ENCODE data around the gene VEPH1. TPM values are rescaled to one million over a fixed set of nuclear protein-coding genes. Genes with fewer than 3 reads are reported as not detected.
A peak's percentile ranks its signal among the peaks of the same experiment; 100 is the strongest.

The VEPH1 gene
- total RNA-seq, 1 donor from 2014 or later, result 68.7 TPM

- DNase-seq (ENCODE audit: extremely low read depth, low read depth, low spot score), result no peak
These were observed 22.8 kb upstream of the VEPH1 start for GRCh38 chr3:157526036-157526435.

DNA sequence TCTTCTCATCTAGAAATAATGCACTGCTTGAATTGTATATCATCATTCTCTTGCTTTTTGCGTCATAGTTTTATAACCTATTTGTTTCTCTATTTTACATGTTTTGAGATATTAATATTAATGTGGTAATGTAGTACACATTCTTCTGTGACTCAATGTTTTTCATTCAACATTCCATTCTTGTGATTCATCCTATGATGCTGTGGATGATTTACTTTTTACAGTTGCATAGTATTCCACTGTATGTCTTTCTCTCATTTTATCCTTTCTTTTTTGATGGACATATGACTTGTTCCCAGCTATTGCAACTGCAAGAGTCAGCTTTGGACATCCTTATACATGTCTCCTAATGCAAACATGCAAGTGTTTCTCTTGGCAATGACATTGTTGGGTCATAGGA, 20.6 kb upstream of the VEPH1 start:
- DNase-seq (ENCODE audit: extremely low read depth, low read depth, low spot score), result no peak

DNA sequence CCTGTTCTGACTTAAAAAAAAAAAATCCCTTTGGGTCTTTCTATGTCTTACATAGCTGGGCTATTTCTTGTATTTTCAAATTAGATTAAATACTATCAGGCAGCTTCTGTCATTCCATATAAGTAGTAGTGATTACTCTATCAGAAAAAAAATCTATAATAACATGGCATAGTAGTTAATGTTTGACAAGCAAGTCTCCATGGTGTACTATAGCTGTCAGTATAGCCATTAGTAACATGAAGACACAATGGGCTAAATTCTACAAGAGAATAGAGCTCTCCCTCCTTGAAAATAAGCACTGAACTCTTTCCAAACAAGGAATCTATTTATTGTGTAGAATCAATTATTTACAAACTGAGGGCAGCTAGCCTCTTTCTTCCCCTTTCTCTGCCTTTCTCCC, 19.4 kb upstream of the VEPH1 start:
- DNase-seq (ENCODE audit: extremely low read depth, low read depth, low spot score), result no peak

DNA sequence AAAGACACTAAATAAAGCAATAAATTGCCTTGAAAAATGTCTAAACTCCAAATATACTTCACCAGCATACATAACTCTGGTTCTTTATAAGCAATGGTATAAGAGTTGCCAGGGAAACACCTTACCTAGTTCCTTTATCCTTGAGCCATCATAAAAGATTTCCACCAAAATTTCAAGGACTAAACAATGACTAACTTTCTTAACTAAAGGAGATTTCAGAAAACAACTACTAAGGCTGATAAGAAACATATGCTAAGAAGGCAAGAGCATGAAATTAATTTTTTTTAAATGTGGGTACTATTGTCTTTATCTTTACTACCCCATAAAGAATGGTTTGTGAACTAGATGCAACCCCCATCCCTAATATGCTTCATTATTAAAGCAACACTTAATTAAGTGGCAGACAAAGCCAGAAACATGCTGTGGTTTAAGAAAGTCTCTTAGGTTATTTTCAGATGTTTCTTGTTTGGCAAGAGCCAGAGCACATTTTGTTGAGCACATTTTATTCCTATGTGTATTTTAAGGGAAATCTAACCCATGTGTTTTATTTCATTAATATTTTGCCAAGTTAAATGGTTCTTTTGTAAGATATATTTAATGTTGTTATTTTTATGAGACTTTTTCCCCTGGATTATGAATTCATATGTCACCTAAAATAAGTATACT, 17.4 kb upstream of the VEPH1 start:
- DNase-seq (ENCODE audit: extremely low read depth, low read depth, low spot score), result no peak

GRCh38 chr3:157518881-157519280, 15.7 kb upstream of the VEPH1 start:
- no peak for DNase-seq (ENCODE audit: extremely low read depth, low read depth, low spot score)

DNA sequence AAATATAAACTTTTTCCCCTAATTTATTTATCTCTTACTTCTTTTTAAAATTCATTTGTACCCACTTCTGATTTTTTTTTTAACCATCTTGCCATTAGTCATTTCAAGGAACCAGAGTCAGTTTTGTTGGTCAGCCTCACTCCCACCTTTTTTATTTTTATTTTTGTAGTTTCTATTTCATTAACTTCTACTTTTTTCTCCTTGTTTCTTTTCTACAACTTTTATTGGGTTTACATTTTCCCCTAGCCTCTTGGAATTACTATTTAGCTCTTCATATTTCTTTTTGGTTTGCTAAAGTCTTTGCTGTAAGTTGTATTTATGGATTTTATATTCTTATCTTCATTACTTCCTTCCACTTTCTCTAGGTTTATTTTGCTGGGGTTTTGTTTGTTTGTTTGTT, 13.7 kb upstream of the VEPH1 start:
- no peak for DNase-seq (ENCODE audit: extremely low read depth, low read depth, low spot score)

GRCh38 chr3:157515398-157515797, 12.2 kb upstream of the VEPH1 start:
- no peak for DNase-seq (ENCODE audit: extremely low read depth, low read depth, low spot score)

DNA sequence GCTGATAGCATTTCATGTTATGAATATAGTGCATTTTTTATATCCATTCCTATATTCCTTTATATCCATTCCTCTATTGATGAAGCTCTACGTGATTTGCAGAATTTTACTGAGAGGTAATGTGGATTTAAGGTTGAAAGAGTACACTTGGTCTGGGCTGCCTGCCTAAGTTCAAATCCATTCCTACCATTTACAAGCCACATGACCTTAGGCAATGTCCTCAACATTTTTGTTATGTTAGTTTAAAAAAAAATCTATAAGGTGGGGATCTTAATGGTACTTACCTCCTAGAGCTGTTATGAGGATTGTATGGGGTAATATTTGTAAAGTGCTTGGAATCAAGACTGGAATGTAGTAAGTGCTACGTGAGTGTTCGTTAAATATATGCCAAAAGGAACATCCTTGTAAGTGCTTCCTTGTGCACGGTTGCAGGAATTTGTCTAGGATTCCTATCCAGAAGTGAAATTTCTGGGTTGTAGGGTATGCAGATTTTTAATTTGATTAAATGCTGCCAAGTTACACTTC, 11.2 kb upstream of the VEPH1 start:
- no peak for DNase-seq (ENCODE audit: extremely low read depth, low read depth, low spot score)

GRCh38 chr3:157513585-157513984, 10.4 kb upstream of the VEPH1 start:
- DNase-seq (ENCODE audit: extremely low read depth, low read depth, low spot score), result no peak

DNA sequence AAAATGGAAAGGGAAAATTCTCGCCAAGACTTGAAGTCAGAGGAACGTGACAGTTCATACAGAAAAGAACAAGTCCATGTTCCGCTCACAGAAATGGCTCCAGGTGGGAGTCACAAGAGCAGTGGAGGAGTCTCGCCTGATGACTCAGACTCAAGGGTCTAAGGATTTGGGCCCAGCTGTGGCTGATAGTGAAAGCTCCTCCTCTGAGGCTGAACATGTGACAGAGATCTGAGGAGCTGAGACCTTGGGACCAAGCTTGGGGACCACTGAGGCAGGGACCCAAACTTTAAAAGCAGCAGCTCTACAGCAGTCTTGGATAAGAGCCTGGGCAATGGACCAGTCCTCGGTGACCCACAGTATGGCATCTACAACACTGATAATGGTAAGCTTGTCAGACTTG, 9.3 kb upstream of the VEPH1 start:
- no peak for DNase-seq (ENCODE audit: extremely low read depth, low read depth, low spot score)

DNA sequence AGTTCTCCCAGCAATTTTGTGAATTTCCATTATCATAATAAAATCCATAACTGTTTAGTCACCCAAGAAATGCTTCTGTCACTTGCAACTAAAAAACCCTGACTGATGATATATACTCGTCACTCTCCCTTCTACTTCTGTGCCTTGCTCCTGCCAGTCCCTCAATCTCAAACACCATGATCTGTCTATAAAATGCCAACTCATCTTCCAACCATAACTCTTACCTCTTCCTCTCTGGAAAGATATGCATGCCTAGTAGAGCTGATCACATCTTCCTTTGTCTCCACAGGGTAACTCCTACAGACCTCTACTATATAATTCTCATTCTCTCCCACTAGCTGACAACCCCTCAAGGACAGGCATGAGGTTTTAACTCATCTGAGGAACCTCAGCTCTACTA, 5.2 kb upstream of the VEPH1 start:
- no peak for DNase-seq (ENCODE audit: extremely low read depth, low read depth, low spot score)

- DNase-seq (ENCODE audit: extremely low read depth, low read depth, low spot score), result no peak
These were observed 1.4 kb downstream of the VEPH1 start for GRCh38 chr3:157501863-157502262.

GRCh38 chr3:157500232-157500631, 3.0 kb downstream of the VEPH1 start:
- DNase-seq (ENCODE audit: extremely low read depth, low read depth, low spot score), result no peak

DNA sequence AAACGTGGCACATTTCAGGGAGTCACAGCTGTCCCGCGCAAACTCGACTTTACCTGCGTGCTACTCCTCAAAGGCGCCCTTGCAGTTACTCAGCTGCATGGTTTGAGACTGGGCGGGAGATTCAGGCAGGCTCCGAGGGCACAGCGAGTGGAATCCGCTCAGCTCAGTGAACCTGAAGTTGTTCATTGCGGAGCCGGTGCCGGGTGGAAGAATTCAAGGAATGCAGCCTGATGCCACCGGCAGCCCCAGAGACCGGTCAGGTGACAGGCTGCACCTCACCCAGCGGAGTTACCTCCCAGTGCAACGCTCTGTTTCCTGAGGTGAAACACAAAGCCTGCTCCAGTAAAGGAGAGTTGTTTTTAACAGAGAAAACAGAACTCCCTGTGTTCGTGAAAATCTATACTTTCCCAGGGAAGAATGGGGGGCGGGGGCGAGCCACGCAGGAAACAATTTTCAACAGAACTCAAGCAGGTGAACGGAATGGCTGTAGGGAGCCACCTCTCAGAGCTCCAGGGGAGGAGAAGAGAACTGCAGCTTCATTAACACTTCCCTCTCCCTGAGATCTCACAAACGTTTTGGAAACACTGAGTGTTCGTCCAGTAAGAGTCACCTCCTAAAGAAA, 3.8 kb downstream of the VEPH1 start:
- no peak for DNase-seq (ENCODE audit: extremely low read depth, low read depth, low spot score)

GRCh38 chr3:157498371-157498770, 4.8 kb downstream of the VEPH1 start:
- no peak for DNase-seq (ENCODE audit: extremely low read depth, low read depth, low spot score)

GRCh38 chr3:157495846-157496245, 7.4 kb downstream of the VEPH1 start:
- no peak for DNase-seq (ENCODE audit: extremely low read depth, low read depth, low spot score)

DNA sequence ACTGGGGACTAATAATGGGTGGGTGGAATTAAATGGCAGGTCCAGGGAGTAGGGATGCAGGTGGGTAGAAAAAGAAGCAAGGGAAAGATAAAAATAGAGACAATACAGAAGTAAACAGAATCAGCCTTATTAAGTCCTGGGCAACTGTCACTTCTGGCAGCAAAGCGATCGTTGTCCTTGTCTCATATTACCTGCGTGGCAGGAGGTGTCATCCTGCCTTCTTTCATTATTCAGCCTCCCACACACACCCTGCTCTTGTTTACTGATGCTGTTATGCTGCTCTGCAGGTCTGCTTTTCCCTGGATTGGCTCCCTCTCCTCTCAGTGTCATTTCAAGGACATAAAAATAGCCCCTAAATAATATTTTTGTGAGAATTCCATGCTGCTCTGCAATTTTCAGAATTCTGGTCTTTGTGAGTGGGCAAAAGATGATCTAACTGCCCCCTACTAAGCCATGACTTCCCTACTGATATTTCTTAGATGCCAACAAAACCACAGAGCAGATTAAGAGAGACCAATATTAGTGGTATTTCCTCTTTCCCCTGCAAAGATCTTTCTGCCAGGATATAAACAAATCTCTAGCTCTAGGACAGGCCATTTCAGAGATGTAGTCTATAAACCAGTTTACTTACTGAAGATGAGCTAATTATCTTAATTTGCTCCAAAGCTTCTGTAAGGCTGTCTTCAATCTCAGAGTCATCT, 8.5 kb downstream of the VEPH1 start:
- DNase-seq (ENCODE audit: extremely low read depth, low read depth, low spot score), result no peak

GRCh38 chr3:157493627-157494550, 9.3 kb downstream of the VEPH1 start:
- DNase-seq (ENCODE audit: extremely low read depth, low read depth, low spot score), result peak; percentile 68

DNA sequence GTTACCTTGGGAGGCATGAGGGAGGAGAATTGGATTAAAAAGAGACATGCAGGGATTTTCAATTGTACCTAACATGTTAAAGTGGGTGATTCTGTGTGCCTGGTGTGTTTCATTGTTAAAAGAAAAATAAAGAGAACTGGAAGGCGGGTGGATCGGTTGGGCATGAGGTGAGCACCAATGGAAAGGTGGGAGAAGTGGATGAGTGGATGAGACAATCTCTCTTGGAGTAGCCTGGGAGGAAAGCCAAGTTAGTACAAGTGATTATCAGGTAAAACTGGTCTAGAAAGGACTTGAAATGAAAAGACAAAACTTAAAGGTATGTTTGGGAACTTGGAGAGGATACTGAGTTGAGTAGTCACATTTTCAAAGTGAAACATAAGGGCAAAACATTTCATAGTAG, 12.1 kb downstream of the VEPH1 start:
- DNase-seq (ENCODE audit: extremely low read depth, low read depth, low spot score), result no peak

DNA sequence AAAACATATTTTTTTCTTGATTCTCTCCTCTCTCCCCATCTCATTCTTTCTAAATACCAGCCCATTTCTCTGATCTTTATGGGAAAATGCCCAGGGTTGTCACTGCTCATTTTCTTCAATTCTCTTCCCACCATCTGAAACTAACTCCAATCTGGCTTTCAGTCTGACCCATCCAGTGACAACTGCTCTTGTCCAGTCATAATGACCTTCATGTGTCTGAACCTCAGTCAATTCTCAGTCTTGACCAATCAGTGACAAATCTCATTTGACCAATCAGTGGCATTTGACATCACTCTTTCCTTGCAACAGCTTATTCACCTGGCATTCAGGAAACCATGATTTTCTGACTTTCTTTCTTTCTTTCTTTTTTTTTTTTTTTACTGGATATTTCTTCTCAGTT, 15.1 kb downstream of the VEPH1 start:
- no peak for DNase-seq (ENCODE audit: extremely low read depth, low read depth, low spot score)

GRCh38 chr3:157487339-157487738, 15.9 kb downstream of the VEPH1 start:
- DNase-seq (ENCODE audit: extremely low read depth, low read depth, low spot score), result no peak

Measured in glomerular endothelial cell (primary cell).